MM.1S (cell line): ENCODE results near the gene CXADR.

Experiments used
- DNase-seq: peaks from one replicate; pipeline ENCODE4 v3.0.0-alpha.2; 2015
- H2AFZ ChIP-seq: fragments of 300-600 bp; sonication (generic); 2 replicates; pipeline ENCODE4 v1.6.0; 2016; ENCODE audit warnings: antibody characterized with exemption, low read length
- H3F3A ChIP-seq: fragments of 300-600 bp; sonication (generic); 2 replicates; pipeline ENCODE4 v1.6.1; 2016; ENCODE audit warnings: mild to moderate bottlenecking, antibody characterized with exemption, low read length, moderate library complexity, mixed read lengths; ENCODE audit not compliant: insufficient read depth
- H3K27ac ChIP-seq: fragments of 300-600 bp; sonication (generic); 2 replicates; pipeline ENCODE4 v1.5.1; 2016; ENCODE audit warnings: mild to moderate bottlenecking, low read length
- H3K27me3 ChIP-seq: fragments of 300-600 bp; sonication (generic); replicated peaks from 2 replicates; pipeline ENCODE4 v1.6.0; 2016; ENCODE audit warnings: low read length; ENCODE audit not compliant: insufficient read depth
- H3K36me3 ChIP-seq: fragments of 300-600 bp; sonication (generic); replicated peaks from 2 replicates; pipeline ENCODE4 v1.6.1; 2016; ENCODE audit warnings: mild to moderate bottlenecking, low read length, mixed read lengths; ENCODE audit not compliant: insufficient read depth
- H3K4me1 ChIP-seq: fragments of 300-600 bp; sonication (generic); 2 replicates; pipeline ENCODE4 v1.6.1; 2016; ENCODE audit warnings: low read length, mixed read lengths
- H3K4me2 ChIP-seq: fragments of 300-600 bp; sonication (generic); 2 replicates; pipeline ENCODE4 v1.6.0; 2016; ENCODE audit warnings: low read depth, low read length
- H3K4me3 ChIP-seq: fragments of 300-600 bp; sonication (generic); 2 replicates; pipeline ENCODE4 v1.5.1; 2016; ENCODE audit warnings: low read length, mixed read lengths
- H3K79me2 ChIP-seq: fragments of 300-600 bp; sonication (generic); 2 replicates; pipeline ENCODE4 v1.6.1; 2016; ENCODE audit warnings: mixed run types, low read length, mixed read lengths
- H3K9ac ChIP-seq: fragments of 300-600 bp; sonication (generic); 2 replicates; pipeline ENCODE4 v1.6.1; 2016; ENCODE audit warnings: low read length, mixed read lengths
- H3K9me2 ChIP-seq: fragments of 300-600 bp; sonication (generic); replicated peaks from 2 replicates; pipeline ENCODE4 v1.6.1; 2016; ENCODE audit warnings: mild to moderate bottlenecking, low read length, mixed read lengths; ENCODE audit not compliant: insufficient read depth
- H3K9me3 ChIP-seq: fragments of 300-600 bp; sonication (generic); replicated peaks from 2 replicates; pipeline ENCODE4 v1.6.1; 2016; ENCODE audit warnings: mild to moderate bottlenecking, low read length, mixed read lengths; ENCODE audit not compliant: insufficient read depth
- H4K20me1 ChIP-seq: fragments of 300-600 bp; sonication (generic); 2 replicates; pipeline ENCODE4 v1.6.1; 2016; ENCODE audit warnings: mild to moderate bottlenecking, low read length, moderate library complexity, mixed read lengths; ENCODE audit not compliant: insufficient read depth
- CTCF ChIP-seq: fragments of 300-600 bp; sonication (generic); IDR thresholded peaks from 2 replicates; pipeline ENCODE4 v1.5.1; 2016; ENCODE audit warnings: antibody characterized with exemption, low read length, mixed read lengths
- EZH2 ChIP-seq: fragments of 300-600 bp; sonication (generic); optimal IDR thresholded peaks from 2 replicates; pipeline ENCODE3; 2017; ENCODE audit warnings: low read depth, mild to moderate bottlenecking, antibody characterized with exemption, low read length, mixed read lengths
- EZH2phosphoT487 ChIP-seq: fragments of 300-600 bp; sonication (generic); IDR thresholded peaks from 2 replicates; pipeline ENCODE4 v1.6.1; 2018; ENCODE audit warnings: antibody characterized with exemption, low read length

CXADR gene

GRCh38 chr21:17540530-17540929 lies 27.7 kb downstream of the CXADR start:
- H3F3A ChIP-seq = no peaks in the 10 kb centered on the region
- no peak for TF ChIP-seq EZH2
- TF ChIP-seq CTCF = no peak
- TF ChIP-seq EZH2phosphoT487 = no peak
- no peaks in the 10 kb centered on the region for H3K27me3 ChIP-seq
- H3K9me2 ChIP-seq = no peaks in the 10 kb centered on the region
- H3K27ac ChIP-seq = no peak overlapping the region
- no peak for DNase-seq
- no peaks in the 10 kb centered on the region for H3K79me2 ChIP-seq
- no peak overlapping the region for H3K9ac ChIP-seq
- H2AFZ ChIP-seq = no peak overlapping the region
- no peaks in the 10 kb centered on the region for H4K20me1 ChIP-seq
- H3K4me2 ChIP-seq = no peak overlapping the region
- H3K4me1 ChIP-seq = no peaks in the 10 kb centered on the region
- no peaks in the 10 kb centered on the region for H3K36me3 ChIP-seq
- no peak overlapping the region for H3K4me3 ChIP-seq
- no peaks in the 10 kb centered on the region for H3K9me3 ChIP-seq

- Histone ChIP-seq H4K20me1 (no peaks in the 10 kb centered on the region), H3K27me3 (no peaks in the 10 kb centered on the region), H3K9me3 (no peaks in the 10 kb centered on the region), H3K36me3 (no peaks in the 10 kb centered on the region), H3K4me2 (no peak overlapping the region), H3K79me2 (no peaks in the 10 kb centered on the region), H3K27ac (no peak overlapping the region), H3K4me3 (no peak overlapping the region), H3K4me1 (no peaks in the 10 kb centered on the region), H2AFZ (no peak overlapping the region), H3F3A (no peaks in the 10 kb centered on the region), H3K9me2 (no peaks in the 10 kb centered on the region), H3K9ac (no peak overlapping the region)
- DNase-seq = no peak
- TF ChIP-seq EZH2 (no peak), EZH2phosphoT487 (no peak), CTCF (no peak)
These were observed 29.6 kb downstream of the CXADR start for GRCh38 chr21:17542371-17543011.

- no peak overlapping the region for H3K4me2 ChIP-seq
- H3K9ac ChIP-seq = no peak overlapping the region
- no peak overlapping the region for H3K27ac ChIP-seq
- no peak for DNase-seq
- H3F3A ChIP-seq = no peaks in the 10 kb centered on the region
- no peaks in the 10 kb centered on the region for H4K20me1 ChIP-seq
- no peak overlapping the region for H2AFZ ChIP-seq
- H3K9me3 ChIP-seq = no peaks in the 10 kb centered on the region
- no peaks in the 10 kb centered on the region for H3K4me1 ChIP-seq
- no peaks in the 10 kb centered on the region for H3K9me2 ChIP-seq
- H3K36me3 ChIP-seq = no peaks in the 10 kb centered on the region
- TF ChIP-seq EZH2 = no peak
- no peak for TF ChIP-seq CTCF
- no peak for TF ChIP-seq EZH2phosphoT487
- no peaks in the 10 kb centered on the region for H3K79me2 ChIP-seq
- no peak overlapping the region for H3K4me3 ChIP-seq
- no peaks in the 10 kb centered on the region for H3K27me3 ChIP-seq
These were observed 32.2 kb downstream of the CXADR start for GRCh38 chr21:17545007-17545406.
